GM21717 (cell line): ENCODE results near the gene MARCO.
"Not testable (repeated sequence)": the region's sequence is repeated elsewhere in the genome, so short reads cannot be mapped to it uniquely, and the experiment has no call there.

Experiments used
- ATAC-seq: cut with Tn5 transposase; IDR thresholded peaks from one replicate; pipeline ENCODE4 v1.9.1; 2021; ENCODE audit warnings: mild to moderate bottlenecking, moderate library complexity; ENCODE audit not compliant: unreplicated experiment

The MARCO gene

GRCh38 chr2:119028327-119029174 is 86.6 kb downstream of the MARCO start:
- ATAC-seq: no peak

DNA sequence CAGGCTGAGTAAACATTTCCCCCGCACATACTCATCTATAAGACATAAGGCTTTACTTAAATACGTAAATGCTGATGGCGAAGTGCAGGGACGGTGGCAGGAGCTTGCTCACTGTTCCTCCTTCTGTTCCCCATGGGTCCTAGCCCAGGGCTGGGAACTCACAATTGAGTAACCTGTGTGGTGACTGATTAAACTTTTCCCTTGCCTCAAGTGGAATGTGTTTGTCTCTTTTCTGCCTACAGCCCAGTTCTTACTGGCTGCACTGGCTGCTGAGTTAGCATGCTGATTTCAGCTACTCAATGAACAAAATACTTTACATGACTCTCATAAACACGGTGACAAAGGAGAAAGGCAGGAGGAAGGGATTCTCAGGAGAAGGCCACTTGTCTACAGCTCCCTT is 87.3 kb downstream of the MARCO start:
- ATAC-seq: no peak

GRCh38 chr2:119037922-119038321 is 95.9 kb downstream of the MARCO start:
- not testable (repeated sequence) for ATAC-seq

- ATAC-seq: no peak
Observed at GRCh38 chr2:119040730-119041129, 98.7 kb downstream of the MARCO start.
